HG03469 (cell line): ENCODE measurements around the gene SST.

Experiments
- ATAC-seq: cut with Tn5 transposase; IDR thresholded peaks from one replicate; pipeline ENCODE4 v1.9.1; 2021; ENCODE audit warnings: mild to moderate bottlenecking, moderate library complexity, moderate number of reproducible peaks; ENCODE audit not compliant: unreplicated experiment

The SST gene

DNA sequence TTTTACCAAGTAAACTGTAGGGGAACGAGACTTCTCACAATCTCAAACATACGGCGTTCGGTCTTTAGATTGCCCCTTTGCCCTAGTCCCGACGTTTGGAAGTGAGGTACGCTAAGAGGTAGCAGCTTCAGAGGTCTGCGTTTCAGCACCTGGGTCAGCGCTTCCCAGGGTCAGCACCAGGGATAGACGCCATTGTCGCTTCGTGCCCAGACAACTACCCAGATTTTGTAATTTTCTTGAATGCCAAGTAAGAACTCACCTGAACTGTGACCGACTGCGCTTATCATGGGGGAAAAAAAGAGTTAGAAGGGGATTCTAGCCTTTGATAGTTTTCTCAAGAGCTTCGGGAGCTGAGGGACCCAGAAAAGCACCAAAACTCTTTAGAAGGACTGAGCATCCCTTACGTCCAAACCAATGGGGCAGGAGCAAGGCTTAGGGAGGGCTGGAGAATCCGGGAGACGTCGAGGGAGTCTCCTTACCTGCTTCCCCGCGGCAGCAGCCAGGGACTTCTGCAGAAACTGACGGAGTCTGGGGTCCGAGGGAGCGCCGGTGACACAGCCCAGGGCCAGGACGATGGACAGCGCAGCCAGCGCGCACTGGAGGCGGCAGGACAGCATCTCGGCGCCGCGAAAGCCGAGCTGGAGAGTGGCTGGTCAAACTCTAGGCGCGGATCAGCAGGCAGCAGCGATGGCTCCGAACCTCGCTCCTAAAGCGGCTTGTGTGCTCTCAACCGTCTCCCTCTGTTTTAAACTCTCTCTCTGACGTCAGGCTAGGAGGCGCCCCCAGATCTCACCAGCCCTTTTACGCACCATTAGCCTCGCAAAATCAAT is at the start of gene SST:
Gene SST (minus strand): TSS at position 720 of the 830 bp plus-strand sequence. CDS start 103 bp downstream, at position 617.
- ATAC-seq: no peak

- no peak for ATAC-seq
These were observed 49.6 kb upstream of the SST start for GRCh38 chr3:187719628-187720336.

DNA sequence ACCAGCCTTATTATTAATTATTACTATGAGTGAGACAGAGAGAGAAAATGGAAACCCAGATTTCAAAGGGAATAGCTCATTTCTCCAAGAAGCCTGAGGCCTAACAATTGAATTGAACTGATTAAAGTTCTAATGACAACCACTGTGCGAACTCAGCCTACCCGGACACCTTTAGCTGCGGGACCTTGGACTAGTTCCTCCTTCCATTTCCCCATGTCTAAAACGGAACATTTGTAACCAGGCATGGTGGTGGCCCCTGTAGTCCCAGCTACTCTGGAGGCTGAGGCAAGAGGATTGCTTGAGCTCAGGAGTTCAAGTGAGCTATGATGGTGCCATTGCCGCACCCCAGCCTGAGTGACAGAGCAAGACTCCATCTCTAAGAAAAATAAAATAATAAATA is 48.6 kb upstream of the SST start:
- no peak for ATAC-seq

GRCh38 chr3:187717572-187717971 is 47.4 kb upstream of the SST start:
- ATAC-seq: no peak

DNA sequence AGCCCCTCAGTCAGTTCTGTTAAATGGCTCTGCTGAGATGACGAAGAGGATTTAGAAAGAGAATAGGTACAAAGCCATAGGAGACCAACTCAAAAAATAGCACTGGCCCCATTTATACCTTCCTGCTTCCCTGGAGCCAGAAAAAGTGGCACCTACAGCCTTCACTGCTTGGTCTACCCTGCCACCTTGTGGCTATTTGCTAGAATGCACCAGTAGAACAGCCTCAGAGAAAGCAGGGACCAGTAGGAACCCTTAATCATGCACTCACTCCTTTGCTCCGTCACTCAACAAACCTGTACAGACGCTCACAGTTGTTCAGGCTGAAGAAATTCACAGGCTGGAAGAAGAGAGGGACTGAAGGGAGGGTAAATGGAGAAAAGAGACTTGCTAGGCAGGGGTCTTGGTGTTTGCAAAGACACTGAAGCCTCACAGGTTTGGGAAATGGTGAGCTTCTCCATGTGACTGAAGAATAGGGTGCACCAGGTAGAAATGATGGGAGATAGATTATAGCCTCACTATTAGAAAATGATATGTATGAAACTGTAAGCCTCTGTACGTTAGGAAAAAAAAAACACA is 44.3 kb upstream of the SST start:
- ATAC-seq: peak; percentile 76

DNA sequence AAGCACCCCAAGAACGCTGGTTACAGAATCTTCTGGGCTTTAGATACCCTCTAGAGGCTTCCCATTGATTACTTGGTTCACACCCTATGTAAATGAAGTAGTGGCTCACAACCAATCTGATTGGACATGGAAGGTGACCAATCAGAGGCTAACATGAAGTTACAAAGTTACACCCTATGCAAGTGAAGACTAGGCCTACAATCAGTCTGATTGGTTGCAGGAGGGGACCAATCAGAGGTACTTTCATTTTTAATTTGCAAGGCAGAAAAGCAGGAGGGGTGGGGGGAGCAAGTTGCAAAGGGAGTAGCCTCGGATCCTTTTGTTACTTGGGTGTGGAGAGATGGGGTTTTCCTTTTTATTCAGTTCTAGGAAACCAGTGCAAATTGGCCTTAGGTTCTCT is 43.3 kb upstream of the SST start:
- no peak for ATAC-seq

GRCh38 chr3:187709155-187709554 is 39.0 kb upstream of the SST start:
- no peak for ATAC-seq

- no peak for ATAC-seq
These were observed 38.5 kb upstream of the SST start for GRCh38 chr3:187708696-187709095.

- ATAC-seq: no peak
These were observed 36.8 kb upstream of the SST start for GRCh38 chr3:187706971-187707370.

DNA sequence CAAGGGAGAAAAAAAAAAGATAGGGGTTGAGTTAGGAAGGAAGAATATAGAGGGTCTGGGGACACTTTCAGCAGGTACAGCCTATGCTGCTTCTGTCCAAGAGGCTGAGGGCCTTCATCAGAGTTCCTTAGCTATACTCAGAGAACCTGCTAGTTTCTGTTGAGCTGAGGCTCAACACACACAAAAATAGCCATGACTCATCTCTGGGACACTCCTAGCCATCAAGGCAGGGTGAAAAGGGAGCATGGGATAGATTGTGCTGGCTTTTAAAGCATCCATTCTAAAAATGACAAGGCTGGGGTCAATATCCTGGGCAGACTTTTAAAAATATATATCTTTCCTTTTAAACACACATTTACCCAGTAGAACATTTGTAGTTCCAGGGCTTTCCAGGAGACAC is 35.0 kb upstream of the SST start:
- no peak for ATAC-seq

GRCh38 chr3:187702507-187703033 is 32.4 kb upstream of the SST start, which contains the start of gene RTP2:
Gene RTP2, minus strand, starts transcription at chr3:187702557. Its CDS starts 429 bp downstream, at chr3:187702128.
- no peak for ATAC-seq

DNA sequence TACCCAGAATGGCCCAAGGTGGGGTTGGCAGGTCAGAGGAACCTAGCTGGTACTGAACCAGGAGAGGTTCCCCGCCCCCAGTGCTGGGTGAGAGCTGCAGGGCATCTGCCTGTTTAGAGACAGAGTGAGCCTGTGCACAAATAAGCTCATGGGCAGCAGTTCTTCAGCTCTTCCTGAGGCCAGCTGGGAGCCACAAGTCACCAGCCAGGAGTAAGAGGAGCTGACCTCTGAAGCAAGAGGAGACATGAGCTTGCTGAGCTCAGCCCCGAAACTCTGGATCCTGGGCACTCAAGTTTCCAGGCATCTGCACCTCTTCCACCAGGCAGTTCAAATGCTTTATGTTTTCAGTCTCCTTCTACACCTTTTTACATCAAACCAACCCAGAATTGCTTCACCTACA is 30.1 kb upstream of the SST start:
- ATAC-seq: no peak

GRCh38 chr3:187698499-187699399 is 28.6 kb upstream of the SST start:
- ATAC-seq: no peak

- no peak for ATAC-seq
These were observed 25.8 kb upstream of the SST start for GRCh38 chr3:187696021-187696420.

DNA sequence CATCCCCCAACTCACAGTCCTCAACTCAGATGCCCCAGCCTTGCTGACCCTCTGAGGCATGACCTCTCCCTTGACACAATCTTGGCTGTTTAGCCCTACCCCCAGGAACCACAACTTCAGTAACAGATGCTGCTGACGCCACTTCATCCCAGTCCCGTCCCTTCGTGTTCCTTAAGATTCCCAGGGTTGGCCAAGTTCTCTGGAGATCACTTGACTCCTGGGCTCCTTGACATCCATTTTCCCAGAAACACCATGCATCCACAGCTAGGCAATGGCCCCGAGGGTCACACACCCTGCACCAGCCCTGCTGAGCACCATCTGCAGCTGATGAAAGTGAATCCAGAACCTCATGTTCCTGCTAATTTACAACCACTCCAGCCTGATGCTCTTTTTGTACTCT is 25.3 kb upstream of the SST start:
- no peak for ATAC-seq

DNA sequence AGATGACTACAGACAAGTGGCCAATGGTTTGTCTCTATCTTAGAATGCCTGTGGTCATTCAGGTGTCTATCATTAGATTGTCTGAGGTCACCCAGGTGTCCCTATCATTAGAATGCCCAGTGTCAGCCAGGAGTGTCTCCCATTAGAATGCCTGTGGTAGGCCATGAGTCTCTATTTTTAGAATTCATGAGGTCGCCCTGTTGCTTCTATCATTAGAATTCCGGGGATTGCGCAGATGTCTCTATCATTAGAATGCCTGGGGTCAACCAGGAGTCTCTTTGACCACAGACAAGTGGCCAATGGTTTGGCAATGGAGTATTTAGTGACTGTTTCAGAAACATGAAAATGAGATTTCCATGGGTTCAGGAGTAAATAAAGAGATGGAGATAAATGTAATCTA is 24.6 kb upstream of the SST start:
- ATAC-seq: no peak

DNA sequence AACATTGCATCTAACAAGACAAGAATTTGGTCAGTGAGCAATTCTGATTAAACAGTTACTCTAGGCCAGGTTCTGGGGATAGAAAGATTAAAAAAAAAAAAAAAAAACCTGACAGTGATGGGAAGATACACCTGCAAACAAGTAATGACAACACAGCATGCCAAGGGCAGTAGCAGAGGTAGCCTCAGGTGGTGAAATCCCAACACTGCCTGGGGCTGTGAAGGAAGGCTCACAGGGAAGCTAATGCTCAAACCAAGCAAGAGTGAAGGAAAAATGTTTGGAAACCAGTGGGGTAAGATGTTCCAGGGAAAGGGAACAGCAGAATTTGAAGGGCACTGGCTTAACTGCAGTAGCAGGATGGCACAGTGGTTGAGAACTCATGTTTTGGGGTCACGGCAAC is 23.2 kb upstream of the SST start:
- ATAC-seq: no peak

DNA sequence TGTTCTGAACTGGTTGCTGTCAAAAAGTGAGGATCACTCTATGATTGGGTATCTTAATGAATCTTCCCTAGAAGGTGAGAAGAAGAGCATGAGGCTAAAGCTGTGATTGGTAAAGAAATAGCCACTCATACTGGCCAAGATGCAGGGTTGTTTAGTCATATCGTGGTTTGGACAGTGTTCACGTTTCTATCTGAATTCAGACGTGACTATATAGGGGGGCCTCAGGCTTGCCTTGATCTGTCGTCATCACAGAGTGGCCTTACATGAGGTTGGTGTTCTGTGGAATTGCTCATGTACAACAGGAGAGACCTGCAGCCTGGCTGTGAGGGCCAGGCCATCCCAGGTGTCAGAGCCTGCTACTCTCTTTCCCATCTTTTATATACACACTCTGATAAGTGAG is 19.8 kb upstream of the SST start:
- no peak for ATAC-seq

DNA sequence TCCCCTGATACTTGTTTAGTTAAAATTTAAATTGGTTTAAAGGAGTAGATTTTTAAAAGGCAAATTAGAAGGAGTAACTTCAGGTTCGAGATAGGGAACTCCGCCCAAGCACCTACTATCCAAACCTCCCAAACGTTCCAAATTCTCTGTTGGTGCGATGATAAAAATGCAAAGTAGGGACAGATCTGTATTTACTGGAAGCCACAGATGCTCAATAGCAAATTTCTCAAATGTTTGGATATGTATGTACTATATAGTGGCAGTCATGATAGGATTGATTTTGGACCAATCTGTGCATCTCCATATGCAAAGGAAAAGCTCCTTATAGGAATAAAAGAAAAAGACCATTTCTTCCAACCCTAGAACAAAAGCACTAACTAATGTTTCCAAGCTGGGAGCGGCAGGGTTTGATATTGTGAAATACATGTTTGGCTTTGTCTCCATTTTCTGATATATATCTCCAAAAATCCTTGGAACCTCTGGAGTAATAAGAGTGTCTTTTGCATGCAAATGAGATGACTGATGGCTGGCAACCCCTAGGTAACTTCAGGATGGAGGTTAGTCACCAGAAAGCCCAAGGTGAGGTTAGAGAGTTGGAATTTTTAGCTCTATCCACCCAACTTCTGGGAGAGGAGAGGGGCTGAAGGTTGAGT is 16.6 kb upstream of the SST start:
- ATAC-seq: no peak

GRCh38 chr3:187685948-187686347 is 15.8 kb upstream of the SST start:
- no peak for ATAC-seq
